Prostate gland (tissue), 2 donors: ENCODE results near the gene CRYBB1. TPM values are rescaled to one million over a fixed set of nuclear protein-coding genes. Genes with fewer than 3 reads are reported as not detected.

Experiments used
- DNase-seq: peaks from one replicate; pipeline ENCODE4 v3.0.0-alpha.2; 2019; ENCODE audit warnings: low spot score
- H3K27ac ChIP-seq, 2 donors: fragments of 200-600 bp; sonication (generic); 2 replicates each; pipeline ENCODE4 v1.5.1; 2017 to 2019
- H3K27me3 ChIP-seq: fragments of 200-600 bp; sonication (generic); replicated peaks from 2 replicates; pipeline ENCODE4 v1.5.1; 2019; ENCODE audit not compliant: insufficient read depth
- H3K36me3 ChIP-seq, 2 donors: fragments of 200-600 bp; sonication (generic); 1 replicate in 1 of 2; 2 replicates in 1 of 2; pipeline versions ENCODE4 v1.5.1 to v1.8.1; 2017 to 2019
- H3K4me1 ChIP-seq: fragments of 200-600 bp; sonication (generic); replicated peaks from 2 replicates; pipeline ENCODE4 v1.5.1; 2019
- H3K4me3 ChIP-seq, 2 donors: fragments of 200-600 bp; sonication (generic); 2 replicates each; pipeline ENCODE4 v1.5.1; 2017 to 2019
- H3K9me3 ChIP-seq: fragments of 200-600 bp; sonication (generic); 2 replicates; pipeline ENCODE4 v1.5.1; 2017
- POLR2A ChIP-seq: fragments of 450-650 bp; IDR thresholded peaks from one replicate; pipeline ENCODE4 v1.6.1; 2016; ENCODE audit warnings: antibody characterized with exemption, mild to moderate bottlenecking
- POLR2AphosphoS5 ChIP-seq: sonication (generic); formaldehyde crosslinking; IDR thresholded peaks from one replicate; pipeline ENCODE4 v1.6.1; 2017; ENCODE audit warnings: antibody characterized with exemption
- WGBS: methylation state at CpG from one replicate; pipeline ENCODE4 v1.1.5; 2018; 5-methylcytosine and 5-hydroxymethylcytosine counted together
- intact Hi-C: fragments of 100-400 bp; cut with DNase I; formaldehyde crosslinking; loops from one replicate; pipeline ENCODE4 v1.14.2; 2022
- total RNA-seq, 2 donors: library from RNA; depleted of rRNA; stranded (reverse); fragments of >200 nt; gene quantifications; one replicate each; pipeline ENCODE4 v1.1.0, GENCODE V29; 2016
- TF ChIP-seq, protein P1 (sequence below), 4 experiments: fragments of 200-600 bp in 2 of 4; fragments of 450-650 bp in 2 of 4; sonication (generic) in 2 of 4; IDR thresholded peaks; 1 replicate in 3 of 4; 2 replicates in 1 of 4; pipeline ENCODE4 v1.5.1; 2016 to 2019; ENCODE audit warnings: antibody characterized with exemption in 4 of 4, mild to moderate bottlenecking in 2 of 4, moderate library complexity in 2 of 4

The CRYBB1 gene
- total RNA-seq, 2 donors from 2014 or later = 0.36 TPM; not detected in 1

GRCh38 chr22:26662160-26662559, 44.3 kb upstream of the CRYBB1 start:
- DNase-seq = no peak
- H3K27me3 ChIP-seq = peaks cover 12% of the 10 kb centered on the region
- 80% methylated on average over 2 of the region's 2 CpGs for WGBS
- H3K4me3 ChIP-seq = no peak overlapping the region
- no peaks in the 10 kb centered on the region for H3K36me3 ChIP-seq
- H3K9me3 ChIP-seq = no peaks in the 10 kb centered on the region
- intact Hi-C loops = no loop called here
- no peak for TF ChIP-seq POLR2AphosphoS5
- TF ChIP-seq POLR2A = no peak
- TF ChIP-seq, protein P1, sequence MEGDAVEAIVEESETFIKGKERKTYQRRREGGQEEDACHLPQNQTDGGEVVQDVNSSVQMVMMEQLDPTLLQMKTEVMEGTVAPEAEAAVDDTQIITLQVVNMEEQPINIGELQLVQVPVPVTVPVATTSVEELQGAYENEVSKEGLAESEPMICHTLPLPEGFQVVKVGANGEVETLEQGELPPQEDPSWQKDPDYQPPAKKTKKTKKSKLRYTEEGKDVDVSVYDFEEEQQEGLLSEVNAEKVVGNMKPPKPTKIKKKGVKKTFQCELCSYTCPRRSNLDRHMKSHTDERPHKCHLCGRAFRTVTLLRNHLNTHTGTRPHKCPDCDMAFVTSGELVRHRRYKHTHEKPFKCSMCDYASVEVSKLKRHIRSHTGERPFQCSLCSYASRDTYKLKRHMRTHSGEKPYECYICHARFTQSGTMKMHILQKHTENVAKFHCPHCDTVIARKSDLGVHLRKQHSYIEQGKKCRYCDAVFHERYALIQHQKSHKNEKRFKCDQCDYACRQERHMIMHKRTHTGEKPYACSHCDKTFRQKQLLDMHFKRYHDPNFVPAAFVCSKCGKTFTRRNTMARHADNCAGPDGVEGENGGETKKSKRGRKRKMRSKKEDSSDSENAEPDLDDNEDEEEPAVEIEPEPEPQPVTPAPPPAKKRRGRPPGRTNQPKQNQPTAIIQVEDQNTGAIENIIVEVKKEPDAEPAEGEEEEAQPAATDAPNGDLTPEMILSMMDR (IDR thresholded peaks at IDR 0.05) = no peak
- no peaks in the 10 kb centered on the region for H3K4me1 ChIP-seq
- no peak overlapping the region for H3K27ac ChIP-seq

DNA sequence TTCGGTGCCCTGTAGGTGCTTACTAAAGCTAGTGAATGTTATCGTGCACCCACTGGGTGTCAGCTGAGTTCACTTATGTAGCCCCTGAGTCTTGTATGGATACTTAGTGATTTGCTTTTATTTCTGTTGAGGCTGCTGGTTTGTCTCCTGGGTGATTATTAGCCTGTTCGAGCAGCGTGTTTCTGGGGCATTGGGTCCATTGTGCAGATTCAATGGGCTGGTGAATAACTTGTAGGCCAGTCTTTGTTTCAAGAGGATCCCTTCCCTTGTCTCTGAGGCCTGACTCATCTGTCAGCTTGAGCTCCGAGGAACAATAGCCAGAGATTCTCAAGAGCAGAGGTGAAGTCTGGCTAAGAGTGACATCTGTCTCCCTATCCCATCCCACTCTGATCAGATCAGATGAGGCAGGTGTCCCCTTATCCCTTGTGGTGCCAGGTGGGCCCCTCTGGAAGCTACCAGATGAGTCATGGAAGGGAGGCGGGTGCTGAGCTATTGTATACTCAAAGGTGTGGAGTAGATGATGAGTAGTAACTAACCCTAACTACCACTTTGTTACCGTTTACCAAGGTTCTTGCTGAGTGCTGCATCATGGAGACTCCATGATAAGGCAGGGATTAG, 43.2 kb upstream of the CRYBB1 start:
- DNase-seq = no peak
- peaks cover 17% of the 10 kb centered on the region for H3K27me3 ChIP-seq

GRCh38 chr22:26660356-26660755, 42.5 kb upstream of the CRYBB1 start:
- TF ChIP-seq, protein P1 (IDR thresholded peaks at IDR 0.05) = no peak
- Histone ChIP-seq H3K27me3 (peaks cover 17% of the 10 kb centered on the region), H3K4me3 (no peak overlapping the region), H3K4me1 (no peaks in the 10 kb centered on the region), H3K27ac (no peak overlapping the region), H3K36me3 (no peaks in the 10 kb centered on the region), H3K9me3 (no peaks in the 10 kb centered on the region)
- intact Hi-C loops = no loop called here
- 81% methylated on average over 6 of the region's 6 CpGs for WGBS
- DNase-seq = no peak

More for the DNA sequence above, 43.2 kb upstream of the CRYBB1 start:
- no peak overlapping the region for H3K4me3 ChIP-seq
- H3K36me3 ChIP-seq = no peaks in the 10 kb centered on the region
- H3K27ac ChIP-seq = no peak overlapping the region
- intact Hi-C loops = no loop called here
- TF ChIP-seq POLR2AphosphoS5 (no peak), POLR2A (no peak)
- TF ChIP-seq, protein P1 (IDR thresholded peaks at IDR 0.05) = no peak
- H3K4me1 ChIP-seq = no peaks in the 10 kb centered on the region
- 76% methylated on average over 7 of the region's 7 CpGs for WGBS
- H3K9me3 ChIP-seq = no peaks in the 10 kb centered on the region

DNA sequence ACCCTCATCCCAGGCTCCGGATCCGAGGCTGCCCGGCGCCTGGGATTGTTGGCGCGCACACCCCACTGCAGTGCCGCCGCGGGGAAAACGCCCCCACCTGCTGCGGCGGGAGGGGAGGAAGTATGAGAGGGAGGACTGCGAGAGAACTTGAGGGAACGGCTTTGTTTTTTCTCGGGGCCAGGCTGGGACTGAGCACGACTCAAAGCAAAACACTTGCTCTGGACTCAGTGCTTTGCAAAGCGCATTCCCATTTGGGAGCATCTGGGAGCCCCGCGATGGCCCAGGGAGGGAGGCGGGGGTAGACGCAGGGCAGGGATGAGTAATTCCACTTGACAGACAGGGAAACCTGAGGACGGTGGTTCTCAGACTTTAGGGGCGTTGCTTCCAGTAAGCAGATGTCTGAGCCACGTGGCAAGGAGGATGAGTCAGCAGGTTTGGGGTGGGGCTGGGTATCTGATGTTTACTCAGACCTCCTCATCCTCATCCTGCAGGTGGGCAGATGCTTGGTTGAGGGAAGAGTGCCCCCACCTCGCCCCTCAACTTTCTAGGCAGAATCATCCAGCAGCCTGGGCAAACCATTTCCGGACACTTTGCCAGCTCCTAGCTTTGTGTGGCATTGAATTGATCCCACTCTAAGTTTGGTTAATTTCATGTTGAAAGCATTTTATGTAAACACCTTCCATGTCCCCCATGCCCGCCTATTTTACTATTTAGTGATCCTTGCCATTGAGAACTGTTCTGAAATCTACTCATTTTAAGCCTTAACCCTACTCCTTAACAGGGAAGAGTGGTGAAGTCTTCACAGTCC, 41.0 kb upstream of the CRYBB1 start:
- peak; percentile 27 for DNase-seq
- no peak overlapping the region for H3K27ac ChIP-seq
- peaks cover 17% of the 10 kb centered on the region for H3K27me3 ChIP-seq
- 3% methylated on average over 27 of the region's 27 CpGs for WGBS
- no peaks in the 10 kb centered on the region for H3K9me3 ChIP-seq
- no peak overlapping the region for H3K4me3 ChIP-seq
- no peak for TF ChIP-seq POLR2AphosphoS5
- no peaks in the 10 kb centered on the region for H3K4me1 ChIP-seq
- intact Hi-C loops = no loop called here
- H3K36me3 ChIP-seq = no peaks in the 10 kb centered on the region

GRCh38 chr22:26658161-26658560, 40.3 kb upstream of the CRYBB1 start:
- H3K4me1 ChIP-seq = no peaks in the 10 kb centered on the region
- no peak overlapping the region for H3K4me3 ChIP-seq
- no peaks in the 10 kb centered on the region for H3K9me3 ChIP-seq
- DNase-seq = no peak
- intact Hi-C loops = no loop called here
- 6% methylated on average over 11 of the region's 11 CpGs for WGBS
- no peaks in the 10 kb centered on the region for H3K36me3 ChIP-seq
- TF ChIP-seq, protein P1 (IDR thresholded peaks at IDR 0.05) = no peak
- TF ChIP-seq POLR2AphosphoS5 = no peak
- TF ChIP-seq POLR2A = no peak
- H3K27me3 ChIP-seq = peaks cover 17% of the 10 kb centered on the region
- H3K27ac ChIP-seq = no peak overlapping the region
